SK-N-SH (cell line): ENCODE data around the gene SCN3A. TPM values are rescaled to one million over a fixed set of nuclear protein-coding genes. Genes with fewer than 3 reads are reported as not detected.

ENCODE experiments used
- CTCF ChIA-PET: fragments of 300-600, 350-600 bp; formaldehyde crosslinking; extraction: SDS; loops from one replicate; lab custom pipeline; 2021; lab: Yijun Ruan, JAX
- POLR2A ChIA-PET: fragments of 350-600 bp; sonication (Branson Sonifier 250); formaldehyde crosslinking; extraction: SDS; loops from one replicate; lab custom pipeline; 2020; ENCODE audit warnings: antibody characterized with exemption, inconsistent platforms; lab: Yijun Ruan, JAX
- DNase-seq: peaks from one replicate; pipeline ENCODE4 v3.0.0; 2012
- H2AFZ ChIP-seq: fragments of 200-600 bp; sonication (generic); 2 replicates; pipeline ENCODE4 v1.8.1; 2016; ENCODE audit warnings: antibody characterized with exemption, mild to moderate bottlenecking, low read depth
- H3F3A ChIP-seq: fragments of 200-600 bp; sonication (generic); replicated peaks from 2 replicates; pipeline ENCODE3; 2016; ENCODE audit warnings: antibody characterized with exemption, mild to moderate bottlenecking; ENCODE audit not compliant: insufficient read depth
- H3K27ac ChIP-seq, 2 experiments: fragments of 200-500 bp in 1 of 2; fragments of 200-600 bp in 1 of 2; sonication (Bioruptor generic) in 1 of 2; sonication (generic), shearing (Covaris generic) in 1 of 2; 2 replicates each; pipeline versions ENCODE4 v1.5.1 to v1.6.1; 2014 to 2016; ENCODE audit warnings: low read depth in 2 of 2, inconsistent platforms in 1 of 2, low read length in 1 of 2, mild to moderate bottlenecking in 1 of 2, mixed read lengths in 1 of 2
- H3K27me3 ChIP-seq: fragments of 200-600 bp; sonication (generic), shearing (Covaris generic); 2 replicates; pipeline ENCODE4 v1.6.1; 2016; ENCODE audit warnings: mixed run types; ENCODE audit not compliant: insufficient read depth
- H3K36me3 ChIP-seq, 2 experiments: fragments of 200-500 bp in 1 of 2; fragments of 200-600 bp in 1 of 2; sonication (Bioruptor generic) in 1 of 2; sonication (generic) in 1 of 2; replicated peaks in 1 of 2; 2 replicates each; pipeline versions ENCODE3 to v1.5.1; 2014 to 2016; ENCODE audit warnings: low read length in 1 of 2, mild to moderate bottlenecking in 1 of 2; ENCODE audit not compliant: insufficient read depth in 2 of 2, control insufficient read depth in 1 of 2
- H3K4me1 ChIP-seq, 2 experiments: fragments of 200-500 bp in 1 of 2; fragments of 200-600 bp in 1 of 2; sonication (Bioruptor generic) in 1 of 2; sonication (generic), shearing (Covaris generic) in 1 of 2; 2 replicates each; pipeline versions ENCODE4 v1.5.1 to v1.6.1; 2014 to 2016; ENCODE audit warnings: low read depth in 1 of 2, low read length in 1 of 2, mixed run types in 1 of 2; ENCODE audit not compliant: insufficient read depth in 2 of 2, control insufficient read depth in 1 of 2
- H3K4me2 ChIP-seq: fragments of 200-600 bp; sonication (generic), shearing (Covaris generic); 2 replicates; pipeline ENCODE4 v1.6.1; 2017; ENCODE audit warnings: mixed run types
- H3K4me3 ChIP-seq, 2 experiments: fragments of 200-500 bp in 1 of 2; fragments of 200-600 bp in 1 of 2; sonication (Bioruptor generic) in 1 of 2; sonication (generic), shearing (Covaris generic) in 1 of 2; 2 replicates each; pipeline versions ENCODE4 v1.5.1 to v1.8.1; 2014 to 2016; ENCODE audit warnings: low read depth in 2 of 2, inconsistent platforms in 1 of 2, low read length in 1 of 2, mild to moderate bottlenecking in 1 of 2, mixed read lengths in 1 of 2, moderate library complexity in 1 of 2
- H3K79me2 ChIP-seq: fragments of 200-600 bp; sonication (generic); 2 replicates; pipeline ENCODE4 v1.8.1; 2017; ENCODE audit warnings: mild to moderate bottlenecking; ENCODE audit not compliant: insufficient read depth
- H3K9ac ChIP-seq: fragments of 200-600 bp; sonication (generic); 2 replicates; pipeline ENCODE4 v1.6.1; 2017; ENCODE audit warnings: mixed run types
- H3K9me2 ChIP-seq: fragments of 200-600 bp; sonication (generic); 2 replicates; pipeline ENCODE4 v1.6.1; 2017; ENCODE audit warnings: mixed run types
- H3K9me3 ChIP-seq: fragments of 200-600 bp; sonication (generic); 2 replicates; pipeline ENCODE4 v1.6.1; 2017; ENCODE audit warnings: mixed run types, mild to moderate bottlenecking, moderate library complexity
- H4K20me1 ChIP-seq: fragments of 200-600 bp; sonication (generic); 2 replicates; pipeline ENCODE4 v1.6.1; 2017; ENCODE audit warnings: mild to moderate bottlenecking, mixed run types; ENCODE audit not compliant: insufficient read depth
- ELF1 ChIP-seq: IDR thresholded peaks from 2 replicates; pipeline ENCODE4 v1.4.0; 2012
- GATA2 ChIP-seq: sonication (generic); formaldehyde crosslinking; IDR thresholded peaks from 2 replicates; pipeline ENCODE4 v1.5.0; 2020; ENCODE audit warnings: mild to moderate bottlenecking, missing genetic modification reagents
- MAX ChIP-seq: IDR thresholded peaks from 2 replicates; pipeline ENCODE4 v1.4.0; 2012; ENCODE audit warnings: low read depth
- MXI1 ChIP-seq: IDR thresholded peaks from 2 replicates; pipeline ENCODE4 v1.6.1; 2012; ENCODE audit warnings: mild to moderate bottlenecking, low read depth, low read length, improper control_type of control experiment
- NFIC ChIP-seq: IDR thresholded peaks from 2 replicates; pipeline ENCODE4 v1.4.0; 2012; ENCODE audit warnings: borderline replicate concordance
- POLR2AphosphoS5 ChIP-seq: IDR thresholded peaks from 2 replicates; pipeline ENCODE4 v1.6.1; 2012; ENCODE audit warnings: low read depth, low read length
- REST ChIP-seq: IDR thresholded peaks from 2 replicates; pipeline ENCODE4 v1.6.1; 2012; ENCODE audit warnings: mild to moderate bottlenecking, low read depth, low read length, moderate library complexity
- SIN3A ChIP-seq: IDR thresholded peaks from 2 replicates; pipeline ENCODE4 v1.6.1; 2012; ENCODE audit warnings: low read depth, mild to moderate bottlenecking, low read length, moderate library complexity, borderline replicate concordance
- TEAD4 ChIP-seq: IDR thresholded peaks from 2 replicates; pipeline ENCODE4 v1.4.0; 2012; ENCODE audit warnings: mild to moderate bottlenecking, borderline replicate concordance; ENCODE audit not compliant: insufficient read depth
- USF1 ChIP-seq: IDR thresholded peaks from 2 replicates; pipeline ENCODE4 v1.4.0; 2012; ENCODE audit warnings: low read depth, borderline replicate concordance
- WGBS: methylation state at CpG from one replicate; pipeline ENCODE4 v1.1.6; 2017; ENCODE audit warnings: low lambda C conversion rate; 5-methylcytosine and 5-hydroxymethylcytosine counted together
- polyA plus RNA-seq, 3 experiments: library from polyadenylated mRNA; depleted of rRNA; stranded (reverse); fragments of >200 nt; gene quantifications; 2 replicates each; pipeline ENCODE4 v1.2.3, GENCODE V29; 2012

SCN3A gene
- polyA plus RNA-seq, 1 of the 3 experiments (the other 2 are of a cell fraction): 0.33 TPM

- TF ChIP-seq MXI1 (no peak), TEAD4 (no peak), MAX (no peak), REST (no peak), ELF1 (no peak), POLR2AphosphoS5 (no peak)
Measured at GRCh38 chr2:165240916-165241315, 37.1 kb upstream of the SCN3A start (continued).

- 33% methylated on average over 4 of the region's 4 CpGs for WGBS
- Histone ChIP-seq H3K79me2 (no peaks in the 10 kb centered on the region), H3K9ac (no peak overlapping the region), H3K4me3 (peak overlapping the region in 1 of 2 experiments; percentile 33; a peak in 2 of 4 replicates), H3K9me3 (no peaks in the 10 kb centered on the region), H3K4me2 (no peak overlapping the region), H3F3A (peaks cover 6% of the 10 kb centered on the region), H3K27me3 (no peaks in the 10 kb centered on the region), H3K4me1 (no peaks in the 10 kb centered on the region; a peak in 1 of 4 replicates), H3K9me2 (no peaks in the 10 kb centered on the region), H4K20me1 (no peaks in the 10 kb centered on the region), H3K27ac (peak overlapping the region in 1 of 2 experiments; percentile 68; a peak in 2 of 4 replicates), H3K36me3 (no peaks in the 10 kb centered on the region), H2AFZ (no peak overlapping the region)
- POLR2A ChIA-PET: interaction anchor here (0.9 to 1.2 kb wide), 2 partner anchors 55 to 66 kb away, joined by 3 to 7 read pairs; no protein-coding TSS in a partner anchor
- CTCF ChIA-PET: interaction anchor here (0.6 to 3.1 kb wide), 49 partner anchors 9 to 643 kb away, joined by 3 to 27 read pairs (median 4); partner anchors contain the start of gene SCN3A
- no peak for TF ChIP-seq SIN3A
- TF ChIP-seq NFIC: no peak
- TF ChIP-seq USF1: 0 out of 2 replicates have a peak, but pooled peaks have one; percentile 5
- 0 out of 2 replicates have a peak, but pooled peaks have one; percentile 22 for TF ChIP-seq GATA2 (CRISPR knock-in tag)
- DNase-seq: peak; percentile 16
Measured at GRCh38 chr2:165239856-165240515, 36.1 kb upstream of the SCN3A start.
